Raji (cell line): ENCODE results near the gene PRAME.

ENCODE experiments used
- POLR2A ChIP-seq: IDR thresholded peaks from 2 replicates; pipeline ENCODE4 v1.6.1; 2011; ENCODE audit warnings: low read depth, low read length, control low read depth; ENCODE audit not compliant: insufficient read depth

Gene PRAME, protein sequence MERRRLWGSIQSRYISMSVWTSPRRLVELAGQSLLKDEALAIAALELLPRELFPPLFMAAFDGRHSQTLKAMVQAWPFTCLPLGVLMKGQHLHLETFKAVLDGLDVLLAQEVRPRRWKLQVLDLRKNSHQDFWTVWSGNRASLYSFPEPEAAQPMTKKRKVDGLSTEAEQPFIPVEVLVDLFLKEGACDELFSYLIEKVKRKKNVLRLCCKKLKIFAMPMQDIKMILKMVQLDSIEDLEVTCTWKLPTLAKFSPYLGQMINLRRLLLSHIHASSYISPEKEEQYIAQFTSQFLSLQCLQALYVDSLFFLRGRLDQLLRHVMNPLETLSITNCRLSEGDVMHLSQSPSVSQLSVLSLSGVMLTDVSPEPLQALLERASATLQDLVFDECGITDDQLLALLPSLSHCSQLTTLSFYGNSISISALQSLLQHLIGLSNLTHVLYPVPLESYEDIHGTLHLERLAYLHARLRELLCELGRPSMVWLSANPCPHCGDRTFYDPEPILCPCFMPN

DNA sequence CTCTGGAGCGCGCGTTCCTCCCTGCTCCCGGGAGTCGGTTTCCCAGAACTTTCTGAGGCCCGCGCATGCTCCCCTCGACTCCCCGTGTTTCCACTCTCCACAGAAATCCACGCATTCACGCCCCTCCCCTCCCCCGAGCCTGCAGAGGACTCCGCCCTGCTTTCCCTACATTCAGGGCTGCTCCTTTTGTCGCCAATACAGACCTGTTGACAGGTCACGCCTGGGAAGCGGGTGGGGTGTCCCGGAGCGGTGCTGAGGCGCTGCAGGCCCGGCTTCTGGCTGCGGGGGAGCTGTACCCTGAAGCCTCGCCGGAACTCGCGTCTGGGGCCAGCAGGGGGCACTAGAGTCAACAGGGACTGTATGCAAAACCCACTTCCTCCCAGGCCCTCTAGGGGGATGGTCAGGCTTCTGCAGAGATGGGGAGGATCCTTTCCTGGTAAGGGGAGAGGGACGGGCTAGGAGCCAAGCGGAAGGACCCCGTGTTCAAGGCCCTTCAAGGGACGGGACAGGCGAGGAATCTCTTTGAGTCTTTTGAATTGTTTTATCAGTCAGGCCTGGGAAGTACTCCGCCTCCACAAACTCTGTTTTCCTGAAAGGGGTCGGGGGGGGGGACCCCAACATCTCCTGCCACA, at the start of gene PRAME:
Gene PRAME, minus strand, starts transcription at position 294 of the 632 bp plus-strand sequence. CDS start 2,433 bp downstream, outside the sequence.
- TF ChIP-seq POLR2A, result no peak

DNA sequence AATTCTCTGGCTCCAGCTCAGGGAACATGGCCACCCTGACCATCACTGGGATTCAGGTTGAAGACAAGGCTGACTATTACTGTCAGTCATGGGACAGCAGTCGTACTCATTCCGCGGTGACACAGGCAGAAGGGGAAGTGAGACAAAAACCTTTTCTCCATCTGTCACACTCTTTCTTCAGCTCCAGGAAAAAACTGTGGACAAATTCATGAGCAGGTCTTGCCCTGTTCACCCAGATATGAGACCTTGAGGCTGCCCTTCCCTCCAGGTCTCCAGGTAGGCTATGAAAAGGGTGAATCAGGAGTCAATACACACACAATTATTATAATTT, 46.0 kb upstream of the PRAME start:
- no peak for TF ChIP-seq POLR2A

DNA sequence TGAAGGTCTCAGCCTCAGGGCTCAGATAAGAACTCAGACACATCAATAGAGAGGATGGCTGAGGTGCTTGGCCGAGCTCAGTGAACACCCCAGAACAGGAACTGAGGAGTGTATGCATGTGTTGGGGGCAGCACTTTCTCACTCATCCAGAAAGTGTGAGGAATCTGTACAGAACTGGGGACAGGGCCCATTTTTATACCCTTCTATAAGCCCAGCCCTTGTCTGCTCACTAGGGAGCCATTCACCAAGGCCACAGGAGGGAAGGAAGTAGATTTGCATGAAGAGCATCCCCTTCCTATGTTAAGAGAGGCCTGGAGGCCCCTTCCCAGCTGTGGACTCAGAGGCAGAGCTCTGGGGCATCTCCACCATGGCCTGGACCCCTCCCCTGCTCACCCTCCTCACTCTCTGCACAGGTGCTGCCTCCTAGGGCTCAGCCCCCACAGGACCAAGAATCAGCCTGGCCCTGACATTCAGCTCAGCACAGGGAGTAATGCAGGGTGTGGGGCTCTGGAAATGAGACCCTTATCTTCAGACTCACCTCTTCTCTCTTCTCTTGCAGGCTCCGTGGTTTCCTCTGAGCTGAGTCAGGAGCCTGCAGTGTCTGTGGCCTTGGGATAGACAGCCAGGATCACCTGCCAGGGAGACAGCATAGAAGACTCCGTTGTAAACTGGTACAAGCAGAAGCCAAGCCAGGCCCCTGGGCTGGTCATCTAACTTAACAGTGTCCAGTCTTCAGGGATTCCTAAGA, 45.4 kb upstream of the PRAME start:
- no peak for TF ChIP-seq POLR2A

DNA sequence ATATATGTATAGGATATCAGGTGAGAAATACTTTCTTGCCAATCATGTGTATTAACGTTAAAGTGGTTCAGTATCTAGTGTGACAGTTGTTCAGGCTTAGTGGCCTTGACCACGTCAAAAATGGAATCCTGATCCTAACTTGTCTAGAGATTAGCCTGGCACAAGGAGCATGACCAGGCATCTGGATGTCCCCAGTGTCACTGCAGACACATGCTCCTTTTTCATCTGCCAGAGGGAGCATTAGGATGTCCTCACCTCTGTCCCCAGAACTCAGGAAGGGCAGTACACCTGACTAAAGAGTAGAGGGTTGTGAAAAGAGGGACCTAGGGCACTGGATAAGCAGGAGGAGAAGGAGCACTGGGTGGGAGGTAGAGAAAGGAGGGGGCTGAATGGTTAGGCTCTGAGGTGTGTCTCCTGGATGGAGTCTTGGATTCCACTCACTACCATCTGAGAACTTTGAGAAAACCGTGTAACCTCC, 44.4 kb upstream of the PRAME start:
- no peak for TF ChIP-seq POLR2A

DNA sequence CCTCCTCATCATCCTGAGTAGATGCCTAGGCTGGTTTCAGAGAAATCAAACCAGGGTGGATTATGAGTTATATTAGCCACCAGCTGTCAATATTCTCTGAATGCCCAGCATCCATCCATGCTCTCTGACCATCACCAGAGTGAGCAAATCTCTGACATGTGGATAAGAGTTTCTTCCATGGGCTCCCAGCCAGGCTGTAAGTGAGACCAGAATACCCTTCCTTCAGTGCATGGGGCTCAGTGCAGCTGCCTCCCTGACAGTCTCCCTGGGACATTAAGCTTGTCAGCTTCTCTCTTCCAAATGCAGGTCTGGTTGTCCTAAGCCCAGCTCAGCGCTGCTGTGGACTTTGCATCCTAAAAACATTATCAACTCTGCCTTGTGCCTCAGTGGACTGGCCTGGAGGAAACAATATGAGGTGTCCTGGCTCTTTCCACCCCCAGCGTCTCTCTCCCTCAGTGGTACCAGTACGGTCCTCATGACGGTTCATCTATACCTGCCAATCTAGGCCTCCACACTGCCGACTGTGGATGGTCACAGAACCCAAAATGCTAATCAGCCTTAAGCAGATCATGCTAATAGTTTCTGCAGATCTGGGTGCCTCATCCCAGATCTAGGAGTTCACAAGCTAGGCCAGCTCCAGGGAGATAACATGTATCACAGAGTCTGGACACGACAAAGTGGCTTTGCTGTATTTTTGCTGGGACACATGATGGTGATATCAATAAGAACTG, 41.6 kb upstream of the PRAME start:
- no peak for TF ChIP-seq POLR2A

DNA sequence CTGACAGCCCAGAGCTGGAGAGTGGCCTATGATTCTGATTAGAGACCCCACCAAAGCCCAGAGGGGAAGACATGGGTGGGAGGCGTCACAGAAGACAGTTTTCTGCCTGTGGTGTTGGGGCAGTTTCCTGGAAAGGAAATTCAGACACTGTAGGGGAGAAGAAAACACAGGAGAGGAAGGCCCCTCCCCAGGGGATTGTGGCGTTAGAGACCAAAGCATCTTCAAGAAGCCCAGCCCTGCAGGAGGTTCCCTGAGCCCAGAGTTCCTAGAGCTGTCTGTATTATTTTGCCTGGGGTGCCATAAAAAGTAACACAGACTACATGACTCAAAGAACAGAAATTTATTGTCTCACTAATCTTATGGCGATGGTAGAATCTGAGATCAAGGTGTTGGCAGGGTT, 40.2 kb upstream of the PRAME start:
- no peak for TF ChIP-seq POLR2A

DNA sequence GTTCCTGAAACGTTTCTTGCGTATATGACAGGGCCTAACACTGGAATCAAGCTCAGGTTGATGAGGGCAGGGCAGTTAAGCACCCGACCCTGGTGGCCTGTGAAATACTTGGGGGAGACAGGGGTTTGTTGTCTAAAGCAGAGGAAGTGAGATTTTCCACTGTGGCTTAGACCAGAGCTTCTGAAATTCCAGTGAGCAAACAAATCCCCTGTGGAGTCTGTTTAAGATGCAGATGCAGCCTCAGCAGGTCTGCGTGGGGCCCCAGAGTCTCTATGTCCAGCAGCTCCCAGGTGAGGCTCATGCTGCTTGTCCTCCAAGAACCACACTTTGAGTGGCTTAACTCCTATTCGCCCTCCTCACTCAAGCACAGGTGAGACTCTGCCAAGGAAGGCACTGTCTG, 39.1 kb upstream of the PRAME start:
- TF ChIP-seq POLR2A, result no peak

DNA sequence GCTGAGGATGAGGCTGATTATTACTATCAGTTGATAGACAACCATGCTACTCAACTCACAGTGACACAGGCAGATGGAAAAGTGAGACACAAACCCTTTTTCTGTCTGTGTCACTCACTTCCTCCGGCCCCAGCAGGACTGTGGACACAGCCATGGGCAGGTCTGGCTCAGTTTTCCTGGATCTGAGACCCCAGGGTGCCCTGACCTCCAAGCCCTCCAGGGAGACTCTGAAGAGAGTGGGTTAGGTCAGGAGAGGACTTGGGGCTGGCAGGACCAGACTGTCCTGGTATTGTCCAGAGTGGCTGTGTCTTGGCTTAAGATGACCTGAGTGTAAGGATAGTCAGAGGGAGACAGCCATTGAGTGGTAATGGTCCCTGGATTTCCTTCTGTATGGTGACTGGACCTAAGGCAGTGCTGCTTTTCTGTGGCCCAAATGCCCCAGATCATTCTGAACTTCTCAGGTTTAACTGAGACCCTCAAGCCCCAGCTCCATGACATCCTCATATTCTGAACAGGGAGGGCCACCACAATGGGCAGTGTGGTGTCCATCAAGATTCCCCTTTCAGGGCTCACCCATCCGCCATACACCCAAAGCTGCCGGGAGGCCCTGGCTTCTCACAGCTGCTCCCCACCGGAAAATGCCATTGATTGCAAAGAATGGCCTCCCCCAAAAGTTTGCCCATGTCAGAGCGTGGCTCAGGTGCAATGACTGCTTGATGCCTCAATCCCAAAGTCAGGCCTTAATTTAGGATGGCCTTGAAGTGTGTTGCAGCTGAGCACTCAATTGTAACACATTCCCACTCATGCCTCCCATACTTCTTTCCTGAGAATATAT, 36.2 kb upstream of the PRAME start:
- no peak for TF ChIP-seq POLR2A

DNA sequence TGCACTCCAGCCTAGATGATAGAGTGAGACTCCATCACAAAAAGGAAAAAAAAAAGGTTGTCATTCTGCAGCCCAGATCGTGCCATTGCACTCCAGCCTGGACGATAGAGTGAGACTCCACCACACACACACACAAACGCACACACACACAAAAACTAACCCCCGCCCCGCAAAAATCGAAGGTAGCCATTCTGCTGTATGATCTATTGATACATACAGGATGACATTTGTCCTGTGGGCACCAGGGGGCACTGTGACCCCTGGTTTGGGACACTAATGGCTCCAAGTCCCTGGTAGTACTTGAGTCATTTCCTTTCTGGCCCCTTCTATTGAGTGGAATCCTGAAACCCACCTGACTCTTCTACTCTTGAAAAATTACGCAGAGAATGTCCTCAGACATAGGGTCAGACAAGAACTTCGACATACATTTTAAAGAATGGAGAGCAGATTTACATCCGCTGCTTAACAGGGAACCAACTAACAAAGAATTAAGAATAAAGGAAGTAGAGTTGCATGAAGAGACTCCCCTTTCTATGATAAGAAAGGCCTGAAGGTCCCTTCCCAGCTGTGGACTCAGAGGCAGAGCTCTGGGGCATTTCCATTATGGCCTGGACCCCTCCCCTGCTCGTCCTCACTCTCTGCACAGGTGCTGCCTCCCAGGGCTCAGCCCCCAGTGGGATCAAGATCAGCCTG, 35.0 kb upstream of the PRAME start:
- TF ChIP-seq POLR2A, result no peak

DNA sequence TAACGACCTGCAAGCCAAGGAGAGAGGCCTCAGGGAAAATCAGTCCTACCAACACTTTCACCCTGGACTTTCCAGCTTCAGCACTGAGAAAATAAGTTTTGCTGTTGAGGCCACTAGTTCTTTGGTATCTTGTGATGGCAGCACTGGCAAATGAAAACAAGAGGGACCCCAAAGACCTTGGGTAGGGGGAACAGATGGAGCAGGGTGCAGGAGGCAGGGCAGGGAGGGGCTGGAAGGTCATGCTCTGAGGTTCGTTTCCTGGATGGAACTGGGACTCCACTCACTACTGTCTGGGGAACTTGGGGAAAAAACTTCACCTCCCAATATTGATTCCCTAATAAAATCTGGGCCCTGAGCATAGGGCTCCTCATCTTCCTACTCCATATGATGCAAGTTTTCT, 34.2 kb upstream of the PRAME start:
- no peak for TF ChIP-seq POLR2A

DNA sequence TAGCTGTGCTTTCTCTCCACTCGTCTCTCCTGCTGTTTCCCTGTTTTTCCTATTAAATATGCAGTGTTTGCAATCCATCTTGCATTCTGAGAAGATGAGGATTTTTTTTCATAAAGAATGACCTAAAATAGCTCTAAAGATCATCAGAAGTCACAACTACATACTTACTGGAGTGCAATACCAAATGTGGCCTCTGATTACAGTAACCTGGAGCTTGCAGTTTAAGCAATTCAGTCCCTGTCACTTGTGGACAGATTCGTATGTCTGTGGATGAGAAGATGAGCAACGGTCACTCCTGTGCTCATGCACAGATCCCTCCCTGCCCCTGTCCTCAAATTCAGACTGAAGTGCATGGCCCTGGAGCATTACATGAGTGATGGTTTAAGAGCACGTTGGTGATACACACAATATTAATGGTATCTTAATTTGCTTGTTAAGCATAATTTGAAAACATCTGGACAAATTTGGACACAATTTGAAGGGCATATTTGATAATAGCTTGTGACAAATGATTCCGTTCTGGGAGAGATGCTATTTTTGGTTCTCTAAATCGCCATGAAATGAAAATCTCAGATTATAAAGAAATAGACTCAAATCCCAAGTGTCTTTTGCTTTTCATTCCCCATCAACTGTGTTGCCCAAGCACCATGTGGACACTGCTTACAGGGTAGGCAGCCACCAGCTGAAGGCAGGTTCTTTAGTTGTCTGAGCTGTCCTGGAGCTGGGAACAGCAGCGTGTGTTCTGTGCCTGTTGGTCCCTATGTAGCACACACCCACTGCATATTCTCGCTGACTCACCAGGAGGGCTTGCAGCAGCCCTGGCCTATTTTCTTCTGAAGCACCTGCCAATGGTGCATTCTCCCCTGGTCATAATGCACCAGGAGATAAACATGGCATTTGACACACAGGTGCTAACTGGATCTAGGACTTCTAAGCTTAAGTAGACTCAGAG, 32.6 kb upstream of the PRAME start:
- no peak for TF ChIP-seq POLR2A

DNA sequence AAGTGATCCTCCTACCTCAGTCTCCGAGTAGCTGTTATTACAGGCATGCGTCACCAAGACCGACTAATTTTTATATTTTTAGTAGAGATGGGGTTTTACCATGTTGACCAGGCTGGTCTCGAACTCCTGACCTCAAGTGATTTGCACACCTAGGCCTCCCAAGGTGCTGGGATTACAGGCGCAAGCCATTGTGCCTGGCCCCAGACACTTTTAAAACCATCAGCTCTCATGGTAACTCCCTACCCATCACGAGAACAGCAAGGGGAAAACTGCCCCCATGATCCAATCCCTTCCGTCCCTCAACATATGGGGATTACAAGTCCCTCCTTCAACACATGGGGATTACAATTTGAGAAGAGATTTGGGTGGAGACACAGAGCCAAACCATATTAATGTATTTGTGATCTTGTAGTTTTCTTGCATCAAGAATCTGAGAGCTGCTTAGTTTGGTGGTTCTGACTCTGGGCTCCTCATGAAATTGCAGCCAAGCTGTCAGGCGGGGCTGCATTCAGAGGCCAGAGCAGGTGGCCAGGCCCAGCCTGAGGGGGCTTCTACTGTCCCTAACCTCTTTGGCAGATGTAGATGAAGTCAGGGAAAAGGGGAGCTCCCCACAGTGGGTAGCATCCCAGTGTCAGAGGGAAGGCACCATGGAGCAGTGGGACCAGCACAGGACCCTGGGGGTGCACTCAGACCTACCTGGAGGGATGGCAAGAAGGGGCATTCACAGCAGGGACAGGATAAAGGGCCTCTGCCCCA, 31.2 kb upstream of the PRAME start:
- TF ChIP-seq POLR2A, result no peak
